ENCODE data around the gene SPRED1. TPM values are rescaled to one million over a fixed set of nuclear protein-coding genes. Genes with fewer than 3 reads are reported as not detected.

The SPRED1 gene
- total and polyA plus RNA-seq, 9 of the 15 experiments (the other 6 are each of a cell fraction or from before 2014, with no cell fraction given), result 2.8 to 17.4 (median 7.9) TPM

GRCh38 chr15:38217788-38218609 is 34.6 kb upstream of the SPRED1 start (continued):
- no peak for TF ChIP-seq HBP1 (CRISPR knock-in tag; IDR thresholded peaks at IDR 0.05)

- Histone ChIP-seq H3K27me3 (ENCODE audit: control insufficient read depth in 2 of 2, insufficient read depth in 2 of 2, low read length in 2 of 2) (peaks cover 0 to 14% of the 10 kb centered on the region in 2 experiments; a peak in 3 of 5 replicates), H3K4me1 (replicated peaks in 1 of 2; ENCODE audit: control insufficient read depth in 2 of 2, insufficient read depth in 2 of 2, low read length in 2 of 2) (no peaks in the 10 kb centered on the region; a peak in 2 of 5 replicates), H3K27ac (ENCODE audit: extremely low read depth, low read depth, low read length) (no peak overlapping the region), H3K4me2 (ENCODE audit: insufficient read depth, low read length) (no peak overlapping the region), H2AFZ (ENCODE audit: low read depth, low read length) (no peak overlapping the region), H3K36me3 (ENCODE audit: control insufficient read depth, insufficient read depth, low read length) (no peaks in the 10 kb centered on the region), H4K20me1 (replicated peaks; ENCODE audit: control insufficient read depth, insufficient read depth, low read length) (no peaks in the 10 kb centered on the region), H3K9ac (ENCODE audit: insufficient read depth in 1 of 2, low read depth in 2 of 2, low read length in 2 of 2) (no peak overlapping the region), H3K9me3 (replicated peaks; ENCODE audit: control insufficient read depth, insufficient read depth, low read depth, low read length) (no peaks in the 10 kb centered on the region), H3K79me2 (ENCODE audit: control insufficient read depth, insufficient read depth, low read length) (no peaks in the 10 kb centered on the region), H3K4me3 (no peak overlapping the region), H3K9me1 (ENCODE audit: control insufficient read depth, insufficient read depth, low read length) (no peaks in the 10 kb centered on the region)
- BruUV-seq (replicated peaks), result no TSS peak
- in situ Hi-C loops (cut with MboI), result no loop called here
- DNase-seq (ENCODE audit: extremely low read depth in 1 of 4, low spot score in 3 of 4) (no peak), ATAC-seq (no peak), FAIRE-seq (no peak)
- TF ChIP-seq CHD1 (IDR thresholded peaks at IDR 0.05; ENCODE audit: low read length) (no peak), ZNF79 (CRISPR knock-in tag; IDR thresholded peaks at IDR 0.05; ENCODE audit: low read depth) (no peak), C11orf30 (IDR thresholded peaks at IDR 0.05; ENCODE audit: low read depth) (peak; percentile 9; the same call in 1 of the 2 replicates), LCOR (CRISPR knock-in tag; IDR thresholded peaks at IDR 0.05) (no peak)
- 0% methylated on average over 3 of the region's 3 CpGs for WGBS (ENCODE audit: insufficient coverage, low coverage, missing lambda C conversion rate)
- POLR2A ChIA-PET, result no interaction called here
- intact Hi-C loops (cut with micrococcal nuclease), result no loop called here
- CTCF ChIA-PET (ENCODE audit: low intra/inter-chr PET ratio), result no interaction called here
Observed at GRCh38 chr15:38220606-38221273, 31.9 kb upstream of the SPRED1 start.
